ENCODE measurements around the gene CCDC102A. TPM values are rescaled to one million over a fixed set of nuclear protein-coding genes. Genes with fewer than 3 reads are reported as not detected.

Gene CCDC102A
- total and polyA plus RNA-seq, 2 of the 13 experiments (the other 11 are each of a cell fraction or from before 2014, with no cell fraction given) = 2.1 to 2.8 TPM

GRCh38 chr16:57485916-57486857, 50.2 kb downstream of the CCDC102A start, which contains the start of gene DOK4 (continued):
- TF ChIP-seq NCOA1 (CRISPR knock-in tag; IDR thresholded peaks at IDR 0.05) (0 out of 2 replicates have a peak, but pooled peaks have one; percentile 1), SMARCE1 (IDR thresholded peaks at IDR 0.05; ENCODE audit: borderline replicate concordance) (no peak), ZNF780A (CRISPR knock-in tag; IDR thresholded peaks at IDR 0.05) (no peak), ZNF577 (CRISPR knock-in tag; IDR thresholded peaks at IDR 0.05; ENCODE audit: borderline replicate concordance, low read depth) (no peak), PHF20 (CRISPR knock-in tag; IDR thresholded peaks at IDR 0.05) (no peak), HOXA7 (CRISPR knock-in tag; IDR thresholded peaks at IDR 0.05) (no peak), ZNF652 (CRISPR knock-in tag; IDR thresholded peaks at IDR 0.05; ENCODE audit: borderline replicate concordance, low read depth) (no peak), ARNT2 (CRISPR knock-in tag; IDR thresholded peaks at IDR 0.05; ENCODE audit: low read depth) (no peak), ZKSCAN1 (IDR thresholded peaks at IDR 0.05; ENCODE audit: low read length) (no peak), YEATS4 (CRISPR knock-in tag; IDR thresholded peaks at IDR 0.05; ENCODE audit: borderline replicate concordance) (no peak), ZNF646 (CRISPR knock-in tag; IDR thresholded peaks at IDR 0.05) (0 out of 2 replicates have a peak, but pooled peaks have one; percentile 51), RNF219 (CRISPR knock-in tag; IDR thresholded peaks at IDR 0.05) (no peak), ZNF703 (CRISPR knock-in tag; IDR thresholded peaks at IDR 0.05; ENCODE audit: borderline replicate concordance) (0 out of 2 replicates have a peak, but pooled peaks have one; percentile 29), ZNF468 (CRISPR knock-in tag; IDR thresholded peaks at IDR 0.05) (no peak), ZBTB43 (CRISPR knock-in tag; conservative IDR thresholded peaks at IDR 0.05) (no peak), FOXK2 (IDR thresholded peaks at IDR 0.05) (no peak), ZNF749 (CRISPR knock-in tag; IDR thresholded peaks at IDR 0.05; ENCODE audit: borderline replicate concordance) (0 out of 2 replicates have a peak, but pooled peaks have one; percentile 33), SMAD9 (CRISPR knock-in tag; IDR thresholded peaks at IDR 0.05) (no peak), ZNF317 (CRISPR knock-in tag; IDR thresholded peaks at IDR 0.05) (0 out of 2 replicates have a peak, but pooled peaks have one; percentile 29), MAFF (IDR thresholded peaks at IDR 0.05; ENCODE audit: low read depth, low read length) (no peak)

All from HepG2 (cell line).